C4-2B (cell line): ENCODE data around the gene CHAC1.

Experiments
- CTCF ChIP-seq: fragments of 450-650 bp; conservative IDR thresholded peaks from 2 replicates; pipeline ENCODE4 v1.5.1; 2017; ENCODE audit warnings: mild to moderate bottlenecking
- ZFX ChIP-seq: fragments of 450-650 bp; IDR thresholded peaks from 2 replicates; pipeline ENCODE4 v1.6.1; 2017

GRCh38 chr15:40951764-40952163 lies 1.5 kb upstream of the CHAC1 start:
- TF ChIP-seq CTCF (no peak), ZFX (no peak)
